HepG2 (cell line): ENCODE results near the gene POU1F1. TPM values are rescaled to one million over a fixed set of nuclear protein-coding genes. Genes with fewer than 3 reads are reported as not detected.

Experiments used
- ATAC-seq: fragments of 200-7000 bp; cut with Tn5 transposase; 3 replicates; pipeline ENCODE4 v1.9.1; 2020; ENCODE audit warnings: mild to moderate bottlenecking, moderate library complexity
- BruUV-seq: library from RNA; stranded (reverse); fragments of 400-500 nt; replicated peaks from 2 replicates; lab custom pipeline; 2021; lab: Mats Ljungman, UMichigan
- CTCF ChIA-PET: fragments of 300-600 bp; formaldehyde crosslinking; extraction: SDS; loops from one replicate; lab custom pipeline; 2021; ENCODE audit warnings: low total read pairs, inconsistent platforms, low intra/inter-chr PET ratio; lab: Yijun Ruan, JAX
- POLR2A ChIA-PET: fragments of 350-600 bp; sonication (Branson Sonifier 250); formaldehyde crosslinking; loops from one replicate; lab custom pipeline; 2020; ENCODE audit warnings: antibody characterized with exemption, inconsistent platforms; lab: Yijun Ruan, JAX
- DNase-seq: peaks from one replicate; pipeline ENCODE4 v3.0.0-alpha.2; 2015; ENCODE audit warnings: low spot score
- FAIRE-seq: peaks from 3 replicates; lab custom pipeline; 2011; peaks lifted over from hg19 to GRCh38; lab: Jason Lieb, UNC
- H2AFZ ChIP-seq: one replicate; pipeline ENCODE4 v1.6.1; 2011; ENCODE audit warnings: low read length, inconsistent platforms
- H3K27ac ChIP-seq: fragments of 300-600 bp; 3 replicates; pipeline ENCODE4 v1.8.0; 2011; ENCODE audit warnings: mixed run types, mild to moderate bottlenecking, mixed read lengths, low read length, inconsistent platforms; ENCODE audit not compliant: insufficient read depth; ENCODE audit errors: extremely low read length
- H3K27me3 ChIP-seq, 2 experiments: fragments of 200-600 bp in 1 of 2; 2 replicates in 1 of 2; 3 replicates in 1 of 2; pipeline versions ENCODE4 v1.6.0 to v1.8.0; 2011; ENCODE audit warnings: low read length in 2 of 2, mild to moderate bottlenecking in 2 of 2, moderate library complexity in 2 of 2, inconsistent platforms in 1 of 2; ENCODE audit not compliant: insufficient read depth in 2 of 2, control insufficient read depth in 1 of 2
- H3K36me3 ChIP-seq, 2 experiments: fragments of 200-600 bp in 1 of 2; replicated peaks in 1 of 2; 2 replicates in 1 of 2; 3 replicates in 1 of 2; pipeline versions ENCODE4 v1.5.1 to v1.8.0; 2011; ENCODE audit warnings: low read length in 2 of 2, inconsistent platforms in 1 of 2; ENCODE audit not compliant: insufficient read depth in 2 of 2, control insufficient read depth in 1 of 2
- H3K4me1 ChIP-seq: 2 replicates; pipeline ENCODE4 v1.5.1; 2012; ENCODE audit warnings: low read length, inconsistent platforms; ENCODE audit not compliant: insufficient read depth
- H3K4me2 ChIP-seq: 2 replicates; pipeline ENCODE4 v1.6.0; 2011; ENCODE audit warnings: low read depth, low read length, inconsistent platforms
- H3K4me3 ChIP-seq, 3 experiments: fragments of 200-600 bp in 1 of 3; sonication (generic), shearing (Covaris generic) in 1 of 3; replicated peaks in 1 of 3; 2 replicates each; pipeline ENCODE4 v1.5.1; 2011 to 2016; ENCODE audit warnings: low read length in 3 of 3, inconsistent platforms in 2 of 3, low read depth in 2 of 3, mild to moderate bottlenecking in 2 of 3, control low read depth in 1 of 3, mixed read lengths in 1 of 3; ENCODE audit not compliant: insufficient read depth in 1 of 3
- H3K79me2 ChIP-seq: one replicate; pipeline ENCODE4 v1.6.1; 2011; ENCODE audit warnings: low read length, inconsistent platforms; ENCODE audit not compliant: insufficient read depth
- H3K9ac ChIP-seq: 2 replicates; pipeline ENCODE4 v1.6.0; 2011; ENCODE audit warnings: mild to moderate bottlenecking, low read depth, low read length, inconsistent platforms; ENCODE audit not compliant: insufficient read depth
- H3K9me3 ChIP-seq: 2 replicates; pipeline ENCODE4 v1.5.1; 2012; ENCODE audit warnings: mild to moderate bottlenecking, low read length
- H4K20me1 ChIP-seq: 2 replicates; pipeline ENCODE4 v1.6.0; 2011; ENCODE audit warnings: inconsistent platforms, mild to moderate bottlenecking, low read length, moderate library complexity; ENCODE audit not compliant: insufficient read depth
- CHD4 ChIP-seq: fragments of 200-600 bp; sonication (generic); IDR thresholded peaks from 2 replicates; pipeline ENCODE4 v1.7.0; 2017; ENCODE audit warnings: mild to moderate bottlenecking, low read length, borderline replicate concordance
- HOXA3 ChIP-seq: sonication (generic); formaldehyde crosslinking; IDR thresholded peaks from 2 replicates; pipeline ENCODE4 v1.5.0; 2020; ENCODE audit warnings: missing genetic modification reagents
- ISX ChIP-seq: sonication (generic); formaldehyde crosslinking; conservative IDR thresholded peaks from 2 replicates; pipeline ENCODE4 v1.5.0; 2020; ENCODE audit warnings: missing genetic modification reagents
- MAFF ChIP-seq: IDR thresholded peaks from 2 replicates; pipeline ENCODE4 v1.6.1; 2011; ENCODE audit warnings: low read depth, low read length, improper control_type of control experiment
- MAFK ChIP-seq, 2 experiments: IDR thresholded peaks in 1 of 2; conservative IDR thresholded peaks in 1 of 2; 2 replicates each; pipeline ENCODE4 v1.6.1; 2011; ENCODE audit warnings: improper control_type of control experiment in 2 of 2, low read length in 2 of 2
- ZFYVE20 ChIP-seq: sonication (generic); formaldehyde crosslinking; IDR thresholded peaks from 2 replicates; pipeline ENCODE4 v1.8.0; 2023; ENCODE audit warnings: low read depth, mild to moderate bottlenecking, moderate library complexity, missing genetic modification reagents, borderline replicate concordance
- ZNF33B ChIP-seq: sonication (generic); formaldehyde crosslinking; IDR thresholded peaks from 2 replicates; pipeline ENCODE4 v1.5.1; 2020; ENCODE audit warnings: mild to moderate bottlenecking, missing genetic modification reagents
- ZNF747 ChIP-seq: sonication (generic); formaldehyde crosslinking; IDR thresholded peaks from 2 replicates; pipeline ENCODE4 v1.8.1; 2023; ENCODE audit warnings: missing genetic modification reagents, mild to moderate bottlenecking, borderline replicate concordance
- ZNF761 ChIP-seq: sonication (generic); formaldehyde crosslinking; conservative IDR thresholded peaks from 2 replicates; pipeline ENCODE4 v1.4.0; 2020; ENCODE audit warnings: mild to moderate bottlenecking, missing genetic modification reagents
- WGBS: methylation state at CpG from one replicate; pipeline ENCODE4 v1.1.6; 2017; ENCODE audit warnings: low lambda C conversion rate; 5-methylcytosine and 5-hydroxymethylcytosine counted together
- in situ Hi-C: cut with HindIII; loops from 2 replicates; pipeline ENCODE4 v1.10.0; 2017; ENCODE audit warnings: low pct_unique_long_range_greater_than_20kb; ENCODE audit not compliant: extremely low pct_ligation_motif_present
- intact Hi-C: fragments of 100-400 bp; cut with micrococcal nuclease; formaldehyde crosslinking; loops from one replicate; pipeline ENCODE4 v1.10.0; 2022; ENCODE audit not compliant: unreplicated experiment
- polyA plus RNA-seq, 8 experiments: library from polyadenylated mRNA; depleted of rRNA in 3 of 8; stranded (reverse) in 7 of 8; unstranded in 1 of 8; fragments of >200 nt; fragmentation: Illumina TruSeq in 4 of 8; extraction: Trizol in 4 of 8; gene quantifications; 2 replicates each; pipeline versions ENCODE4 v1.2.1 to v1.2.3, GENCODE V29; 2011 to 2016; ENCODE audit warnings: low read depth in 4 of 8, missing spikeins in 1 of 8, mixed read lengths in 1 of 8; ENCODE audit not compliant: insufficient read depth in 1 of 8
- total RNA-seq, 5 experiments: library from RNA; depleted of rRNA; stranded (reverse); fragments of >200 nt; fragmentation: Illumina TruSeq; extraction: Trizol; gene quantifications; 2 replicates each; pipeline ENCODE4 v1.2.3, GENCODE V29; 2016; ENCODE audit warnings: low read depth in 1 of 5
- TF ChIP-seq, protein P1 (sequence below): IDR thresholded peaks from 2 replicates; pipeline ENCODE4 v1.6.1; 2016; ENCODE audit warnings: missing biosample characterization, missing genetic modification reagents, low read depth

POU1F1 gene
- total and polyA plus RNA-seq, 2 of the 13 experiments (the other 11 are each of a cell fraction or from before 2014, with no cell fraction given) = not detected

DNA sequence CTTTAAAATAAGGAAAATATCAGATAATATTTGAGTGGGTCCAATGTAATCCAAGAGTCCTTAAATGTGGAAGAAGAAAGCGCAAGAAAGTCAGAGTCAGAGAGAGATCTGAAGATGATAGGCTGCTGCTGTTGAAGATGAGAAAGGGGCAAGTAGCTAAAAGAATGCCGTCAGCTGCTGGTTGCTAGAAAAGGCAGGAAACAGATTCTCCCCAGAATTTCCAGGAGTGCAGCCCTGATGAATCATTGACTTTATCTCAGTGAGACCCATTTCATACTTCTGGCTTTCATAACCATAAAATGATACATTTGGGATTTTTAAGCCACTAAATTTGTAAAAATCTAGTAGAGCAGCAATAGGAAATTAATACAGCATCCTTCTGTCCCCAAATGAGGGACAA lies 56.8 kb downstream of the POU1F1 start:
- Histone ChIP-seq H3K9me3 (no peaks in the 10 kb centered on the region), H3K36me3 (no peaks in the 10 kb centered on the region), H4K20me1 (no peaks in the 10 kb centered on the region), H3K27me3 (no peaks in the 10 kb centered on the region), H3K4me1 (no peaks in the 10 kb centered on the region), H2AFZ (no peak overlapping the region), H3K4me3 (no peak overlapping the region), H3K9ac (no peak overlapping the region), H3K4me2 (no peak overlapping the region), H3K27ac (no peak overlapping the region), H3K79me2 (no peaks in the 10 kb centered on the region)
- WGBS = 84% methylated on average over 2 of the region's 2 CpGs
- ATAC-seq (no peak), FAIRE-seq (no peak), DNase-seq (no peak)
- intact Hi-C loops = no loop called here
- POLR2A ChIA-PET = no interaction called here
- CTCF ChIA-PET = no interaction called here
- TF ChIP-seq HOXA3 (CRISPR knock-in tag) = no peak
- TF ChIP-seq CHD4 = no peak
- no peak for TF ChIP-seq ZNF33B (CRISPR knock-in tag)
- no peak for TF ChIP-seq ZNF747 (CRISPR knock-in tag)
- no peak for TF ChIP-seq ZNF761 (CRISPR knock-in tag)
- in situ Hi-C loops = no loop called here
- BruUV-seq = no TSS peak

- no peak for ATAC-seq
- Histone ChIP-seq H4K20me1 (no peaks in the 10 kb centered on the region), H3K9ac (no peak overlapping the region)
Observed at GRCh38 chr3:87218560-87218959, 57.8 kb downstream of the POU1F1 start.

More at GRCh38 chr3:87218560-87218959, 57.8 kb downstream of the POU1F1 start:
- H3K27ac ChIP-seq = no peak overlapping the region
- no peak overlapping the region for H2AFZ ChIP-seq
- H3K4me3 ChIP-seq = no peak overlapping the region
- ChIA-PET POLR2A (no interaction called here), CTCF (no interaction called here)
- H3K9me3 ChIP-seq = no peaks in the 10 kb centered on the region
- no peaks in the 10 kb centered on the region for H3K4me1 ChIP-seq
- intact Hi-C loops (no loop called here), in situ Hi-C loops (no loop called here)
- 100% methylated on average over 1 of the region's 1 CpG for WGBS
- TF ChIP-seq ISX (CRISPR knock-in tag) (no peak), MAFK (conservative IDR thresholded peaks at IDR 0.05 in 1 of 2, IDR thresholded peaks at IDR 0.05 in 1 of 2; ENCODE audit: low read length in 2 of 2) (peak; percentile 62 to 72; a peak in 3 of 4 replicates), MAFF (peak; percentile 78), ZFYVE20 (CRISPR knock-in tag) (no peak)
- TF ChIP-seq, protein P1, sequence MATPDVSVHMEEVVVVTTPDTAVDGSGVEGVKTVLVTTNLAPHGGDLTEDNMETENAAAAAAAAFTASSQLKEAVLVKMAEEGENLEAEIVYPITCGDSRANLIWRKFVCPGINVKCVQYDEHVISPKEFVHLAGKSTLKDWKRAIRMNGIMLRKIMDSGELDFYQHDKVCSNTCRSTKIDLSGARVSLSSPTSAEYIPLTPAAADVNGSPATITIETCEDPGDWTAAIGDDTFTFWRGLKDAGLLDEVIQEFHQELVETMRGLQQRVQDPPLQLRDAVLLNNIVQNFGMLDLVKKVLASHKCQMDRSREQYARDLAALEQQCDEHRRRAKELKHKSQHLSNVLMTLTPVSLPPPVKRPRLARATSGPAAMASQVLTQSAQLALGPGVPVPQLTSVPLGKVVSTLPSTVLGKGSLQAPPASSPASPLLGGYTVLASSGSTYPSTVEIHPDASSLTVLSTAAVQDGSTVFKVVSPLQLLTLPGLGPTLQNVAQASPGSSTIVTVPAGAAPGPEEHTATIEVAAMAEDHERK (CRISPR knock-in tag) = no peak
- H3K4me2 ChIP-seq = no peak overlapping the region
- H3K27me3 ChIP-seq = no peaks in the 10 kb centered on the region
- no peaks in the 10 kb centered on the region for H3K79me2 ChIP-seq
- BruUV-seq = no TSS peak
- no peak for FAIRE-seq
- no peak for DNase-seq
- H3K36me3 ChIP-seq = no peaks in the 10 kb centered on the region
